ENCODE results near the gene ZMAT2.
"Not testable (repeated sequence)": the region's sequence is repeated elsewhere in the genome, so short reads cannot be mapped to it uniquely, and the experiment has no call there.

Gene ZMAT2

DNA sequence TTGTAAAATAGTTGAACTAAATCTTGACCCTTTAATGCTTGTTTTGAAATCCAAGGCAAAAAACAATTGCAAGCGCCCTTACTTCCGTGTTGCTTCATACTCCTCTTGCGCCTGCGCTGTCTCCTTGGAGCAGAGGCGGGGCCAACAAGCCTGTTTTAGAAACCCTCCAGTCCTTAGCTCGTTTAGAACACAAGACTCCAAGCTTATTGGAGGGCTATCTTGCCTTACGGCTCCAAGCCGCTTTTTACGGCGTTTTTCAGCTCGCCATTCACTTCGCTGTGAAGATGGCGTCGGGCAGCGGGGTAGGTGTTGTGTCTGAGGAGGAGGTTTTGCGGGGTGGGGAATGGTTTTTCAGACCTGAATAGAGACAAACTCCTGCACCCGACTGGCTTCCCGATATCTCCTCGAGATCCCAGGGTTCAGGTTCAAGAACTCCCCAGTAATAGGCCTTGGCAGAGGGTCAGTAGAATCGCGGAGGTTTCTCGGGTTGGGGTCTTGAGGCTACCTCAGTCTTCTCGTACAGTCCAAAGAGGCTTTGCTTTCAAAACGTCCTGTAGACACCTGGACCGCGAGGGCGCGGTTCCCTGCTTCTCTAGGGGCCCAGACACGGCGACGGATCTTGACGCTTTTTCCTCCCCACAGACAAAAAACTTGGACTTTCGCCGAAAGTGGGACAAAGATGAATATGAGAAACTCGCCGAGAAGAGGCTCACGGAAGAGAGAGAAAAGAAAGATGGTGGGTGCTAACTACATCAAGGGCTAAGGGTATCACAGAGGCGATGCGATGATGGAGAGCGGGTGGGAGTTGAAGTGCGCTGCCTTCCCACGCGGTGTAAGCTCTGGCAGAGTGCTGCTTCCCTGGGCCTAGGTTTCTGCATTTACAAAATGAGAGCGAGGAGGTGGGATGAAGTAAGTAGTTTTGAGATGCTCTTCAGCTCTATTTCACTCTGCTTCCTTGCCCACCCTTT is at the start of gene ZMAT2:
TSS of gene ZMAT2 (plus strand) at position 271 of the 968 bp plus-strand sequence. CDS start at position 285, 14 bp downstream.
- FAIRE-seq (peak; percentile 100), DNase-seq (ENCODE audit: extremely low spot score, insufficient read length, low read depth) (peak; percentile 87)

DNA sequence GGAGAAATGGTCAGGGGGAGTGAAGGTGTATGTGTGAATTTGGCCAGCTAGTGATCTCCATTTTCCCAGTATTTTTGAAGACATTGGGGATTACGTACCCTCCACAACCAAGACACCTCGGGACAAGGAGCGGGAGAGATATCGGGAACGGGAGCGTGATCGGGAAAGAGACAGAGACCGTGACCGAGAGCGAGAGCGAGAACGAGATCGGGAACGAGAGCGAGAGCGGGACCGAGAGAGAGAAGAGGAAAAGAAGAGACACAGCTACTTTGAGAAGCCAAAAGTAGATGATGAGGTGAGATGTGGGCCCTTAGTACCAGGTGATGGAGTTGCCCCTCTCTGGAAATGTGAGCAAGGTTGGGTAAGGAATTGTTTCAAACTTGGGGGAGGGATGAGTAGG is 41.4 kb upstream of the ZMAT2 start:
- no peak for FAIRE-seq
- DNase-seq (ENCODE audit: extremely low spot score, insufficient read length, low read depth): no peak

- FAIRE-seq; DNase-seq (ENCODE audit: extremely low spot score, insufficient read length, low read depth): not testable (repeated sequence)
These were observed 39.9 kb upstream of the ZMAT2 start for GRCh38 chr5:140660371-140660770.

DNA sequence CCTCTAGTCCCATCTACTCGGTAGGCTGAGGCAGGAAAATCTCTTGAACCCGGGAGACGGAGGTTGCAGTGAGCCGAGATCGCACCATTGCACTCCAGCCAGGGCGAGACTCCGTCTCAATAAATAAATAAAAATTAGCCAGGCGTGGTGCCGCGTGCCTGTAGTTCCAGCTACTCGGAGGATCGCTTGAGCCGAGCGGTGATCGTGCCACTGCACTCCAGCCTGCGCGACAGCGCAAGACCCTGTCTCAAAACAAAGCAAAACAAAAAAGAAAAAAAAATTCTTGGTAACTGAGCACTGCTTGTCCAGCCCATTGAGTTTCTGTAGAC is 36.3 kb upstream of the ZMAT2 start:
- FAIRE-seq (no peak), DNase-seq (ENCODE audit: extremely low spot score, insufficient read length, low read depth) (no peak)

GRCh38 chr5:140664359-140665119 is 35.7 kb upstream of the ZMAT2 start, which contains the start of gene WDR55:
WDR55 (plus strand) TSS chr5:140664904; CDS start chr5:140664913, 9 bp downstream.
- DNase-seq (ENCODE audit: extremely low spot score, insufficient read length, low read depth) (peak; percentile 85), FAIRE-seq (peak; percentile 98)

DNA sequence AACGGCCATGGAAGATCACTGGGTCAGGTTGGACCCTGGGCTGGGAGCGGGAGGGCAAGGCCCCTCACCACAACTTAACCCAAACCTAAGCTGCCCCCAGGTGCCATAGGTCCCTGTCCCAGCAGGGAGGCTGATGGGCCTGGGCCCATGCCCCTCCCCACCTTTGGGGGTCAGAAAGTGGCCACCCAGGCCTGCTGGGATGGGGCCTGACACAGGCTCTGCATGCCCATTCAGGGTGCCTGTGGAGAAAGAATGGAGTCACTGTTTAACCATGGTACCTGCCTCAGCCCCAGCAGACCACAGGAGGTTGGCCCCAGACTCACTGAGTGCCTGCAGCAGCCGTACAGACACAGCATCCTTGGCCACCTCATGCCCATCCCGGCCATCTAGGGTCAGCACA is 29.2 kb upstream of the ZMAT2 start:
- not testable (repeated sequence) for DNase-seq (ENCODE audit: extremely low spot score, insufficient read length, low read depth); FAIRE-seq

DNA sequence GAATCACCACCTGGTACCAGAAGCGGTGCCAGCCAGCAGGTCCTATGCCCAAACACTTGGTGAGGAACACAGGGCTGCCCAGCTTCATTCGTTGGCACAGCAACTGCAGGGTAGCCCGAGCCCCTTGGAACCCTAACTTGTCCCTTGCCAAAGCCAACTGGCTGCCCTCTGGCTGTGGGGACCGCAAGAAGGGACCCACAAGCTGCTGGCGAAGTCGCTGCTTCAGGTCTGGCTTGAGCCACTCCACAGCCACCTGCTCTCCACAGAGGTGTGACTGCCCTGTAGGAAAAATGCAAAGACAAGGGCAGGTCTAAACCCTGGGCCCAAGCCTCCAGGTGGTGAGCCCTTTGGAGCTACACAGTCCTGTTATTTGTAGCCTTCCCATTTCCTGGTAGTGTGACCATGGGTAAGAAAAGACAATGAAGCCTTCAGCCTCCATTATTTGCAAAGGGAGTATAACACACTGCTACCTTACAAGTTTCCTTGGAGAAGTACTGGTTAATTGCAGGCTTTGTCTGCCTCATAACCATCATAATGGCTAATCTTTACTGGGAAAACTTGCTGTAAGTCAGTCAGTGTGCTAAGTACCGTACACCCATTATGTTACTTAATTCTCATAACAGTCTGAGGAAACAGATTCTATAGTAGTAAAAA is 28.6 kb upstream of the ZMAT2 start:
- no peak for DNase-seq (ENCODE audit: extremely low spot score, insufficient read length, low read depth)

GRCh38 chr5:140672455-140673186 is 27.6 kb upstream of the ZMAT2 start:
- DNase-seq (ENCODE audit: extremely low spot score, insufficient read length, low read depth) (no peak), FAIRE-seq (no peak)

More for the DNA sequence above, 28.6 kb upstream of the ZMAT2 start:
- FAIRE-seq: no peak

DNA sequence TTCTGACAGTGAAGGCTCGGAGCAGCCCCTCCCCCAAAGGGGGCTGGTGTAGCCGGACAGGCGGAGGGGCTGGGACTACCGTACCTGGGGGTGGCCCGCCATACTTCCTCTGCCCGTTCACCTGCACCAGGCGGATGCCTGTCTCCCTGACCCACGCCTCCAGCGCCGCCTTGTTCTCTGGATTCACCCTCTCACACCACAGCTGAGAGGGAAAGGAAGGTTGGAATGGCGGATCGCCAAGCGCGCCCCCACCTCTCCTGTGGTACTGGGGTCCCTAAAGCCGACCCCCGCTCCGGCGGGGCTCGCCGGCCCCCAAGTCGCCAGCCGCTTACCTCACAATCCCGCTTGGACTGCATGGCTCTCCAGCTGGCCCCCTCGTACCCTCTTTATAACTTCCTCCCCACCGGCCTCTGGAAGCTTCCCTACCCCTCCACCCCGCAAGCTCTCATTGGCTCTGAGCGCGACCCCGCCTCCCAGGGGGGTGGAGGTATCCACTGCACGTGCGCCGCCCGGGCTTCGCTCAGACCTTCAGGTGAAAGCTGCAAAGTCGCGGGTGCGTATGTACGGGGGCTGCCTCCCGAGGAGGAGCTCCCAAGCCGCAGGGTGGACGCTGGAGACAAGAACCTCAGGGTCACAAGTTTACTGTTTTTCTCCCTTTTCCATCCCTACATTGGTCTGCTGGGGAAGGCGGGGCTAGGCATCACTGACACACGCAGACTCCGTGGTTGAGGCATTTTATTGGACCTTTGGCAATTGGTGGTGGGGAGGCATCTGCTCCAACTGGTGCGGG is 26.9 kb upstream of the ZMAT2 start, which contains the start of gene DND1:
TSS of gene DND1 (minus strand) at position 390 of the 790 bp plus-strand sequence. CDS start at position 356, 34 bp downstream.
- DNase-seq (ENCODE audit: extremely low spot score, insufficient read length, low read depth): no peak
- no peak for FAIRE-seq

DNA sequence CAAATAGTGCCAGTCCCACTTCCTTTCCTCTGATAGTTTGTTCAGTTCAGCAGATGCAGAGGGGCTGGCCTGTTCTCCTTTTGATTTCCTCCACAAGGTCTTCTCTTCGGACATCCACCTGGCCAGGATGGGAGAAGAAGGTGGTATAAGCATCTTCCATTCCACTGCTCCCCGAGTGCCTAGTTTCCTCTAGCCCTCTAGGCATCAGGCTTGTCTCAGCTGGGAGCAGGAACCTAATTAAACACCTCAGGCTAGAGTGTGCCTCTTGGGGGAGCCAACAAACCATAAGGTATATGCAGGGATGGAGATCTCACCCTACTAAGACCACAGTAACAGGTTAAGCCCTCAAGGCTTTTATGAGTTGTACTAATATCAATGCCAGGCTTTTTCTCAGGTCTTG is 26.0 kb upstream of the ZMAT2 start:
- FAIRE-seq (no peak), DNase-seq (ENCODE audit: extremely low spot score, insufficient read length, low read depth) (no peak)

DNA sequence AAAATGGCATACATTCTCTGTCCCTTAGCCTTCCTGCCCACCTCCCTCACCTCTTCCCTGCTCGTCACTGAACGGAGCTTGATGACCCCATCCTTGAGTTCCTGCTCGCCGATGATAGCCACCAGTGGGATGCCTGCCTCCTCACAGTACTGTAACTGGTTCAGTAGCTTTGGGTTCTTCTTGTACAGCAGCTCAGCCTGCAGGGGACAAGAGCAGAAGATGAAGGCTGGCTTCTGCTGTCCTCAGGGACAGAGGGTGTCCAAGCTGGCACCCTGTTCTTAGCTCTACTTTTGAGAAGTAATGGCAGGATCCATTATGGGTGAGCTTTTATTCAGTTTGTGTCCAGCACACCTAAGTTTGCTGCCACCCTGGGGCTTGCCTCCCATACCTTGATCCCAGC is 25.6 kb upstream of the ZMAT2 start:
- DNase-seq (ENCODE audit: extremely low spot score, insufficient read length, low read depth): no peak
- FAIRE-seq: no peak

- DNase-seq (ENCODE audit: extremely low spot score, insufficient read length, low read depth) (no peak), FAIRE-seq (no peak)
These were observed 22.3 kb upstream of the ZMAT2 start for GRCh38 chr5:140677947-140678346.

DNA sequence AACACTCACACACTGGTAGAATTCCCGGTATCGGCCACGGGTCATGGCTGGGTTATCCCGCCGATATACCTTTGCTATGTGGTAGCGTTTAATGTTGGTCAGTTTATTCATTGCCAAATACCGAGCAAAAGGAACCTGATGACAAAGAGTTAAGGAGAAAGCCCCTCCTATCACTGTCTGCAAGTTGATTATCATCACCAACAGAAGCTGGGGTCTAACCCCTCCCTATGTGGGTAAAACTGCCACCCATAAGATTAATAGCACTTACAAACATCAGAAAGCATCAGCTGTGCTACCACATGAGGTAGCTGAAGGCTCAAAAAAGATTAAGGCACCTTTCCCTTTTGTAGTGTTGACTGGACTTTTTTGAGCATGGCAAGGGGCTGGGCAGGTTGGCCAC is 21.3 kb upstream of the ZMAT2 start:
- no peak for FAIRE-seq

DNA sequence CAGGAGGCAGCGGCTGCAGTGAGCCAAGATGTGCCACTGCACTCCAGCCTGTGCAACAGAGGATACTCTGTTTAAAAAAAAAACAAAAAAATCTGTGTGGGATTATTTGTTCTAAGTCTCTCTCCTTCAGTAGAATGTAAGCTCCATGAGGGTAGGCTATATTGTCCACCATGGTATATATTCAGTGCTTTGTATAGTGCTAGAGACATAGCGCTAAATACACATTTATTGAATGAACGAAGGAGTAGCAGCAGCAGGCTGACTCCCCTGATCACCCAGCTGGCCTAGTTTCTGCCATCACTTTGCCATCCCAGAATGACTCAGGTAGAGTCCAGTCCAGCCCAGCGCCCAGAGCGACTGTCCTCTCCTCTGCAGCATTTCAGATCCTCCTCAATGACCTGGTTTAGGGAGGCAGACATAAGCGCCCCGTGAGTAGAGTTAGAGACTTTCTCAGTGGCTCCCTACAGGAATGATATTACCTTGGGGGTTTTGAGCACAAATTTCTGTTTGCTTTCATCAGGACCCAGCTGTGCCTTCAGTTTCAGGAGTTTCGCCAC is 9.8 kb upstream of the ZMAT2 start:
- FAIRE-seq: no peak

More for the DNA sequence above, 21.3 kb upstream of the ZMAT2 start:
- DNase-seq (ENCODE audit: extremely low spot score, insufficient read length, low read depth): no peak

GRCh38 chr5:140690941-140691924 is 9.0 kb upstream of the ZMAT2 start, which contains the start of the genes HARS1 and HARS2:
HARS1 (minus strand) TSS chr5:140691370; CDS start chr5:140691304, 66 bp downstream.
HARS2 (plus strand) TSS chr5:140691455; CDS start chr5:140691649, 194 bp downstream.
- FAIRE-seq (peak; percentile 94), DNase-seq (ENCODE audit: extremely low spot score, insufficient read length, low read depth) (peak; percentile 84)

More for the DNA sequence above, 9.8 kb upstream of the ZMAT2 start:
- no peak for DNase-seq (ENCODE audit: extremely low spot score, insufficient read length, low read depth)

- DNase-seq (ENCODE audit: extremely low spot score, insufficient read length, low read depth) (no peak), FAIRE-seq (no peak)
These were observed 6.0 kb upstream of the ZMAT2 start for GRCh38 chr5:140694276-140694675.

- no peak for DNase-seq (ENCODE audit: extremely low spot score, insufficient read length, low read depth)
- no peak for FAIRE-seq
These were observed 3.3 kb upstream of the ZMAT2 start for GRCh38 chr5:140696891-140697492.
